HG02884 (cell line): ENCODE results near the gene DOC2A.
"Not testable (repeated sequence)": the region's sequence is repeated elsewhere in the genome, so short reads cannot be mapped to it uniquely, and the experiment has no call there.

Experiments used
- ATAC-seq: cut with Tn5 transposase; IDR thresholded peaks from one replicate; pipeline ENCODE4 v1.9.1; 2021; ENCODE audit warnings: mild to moderate bottlenecking, moderate library complexity; ENCODE audit not compliant: unreplicated experiment

DOC2A gene

GRCh38 chr16:29973384-29974246 lies 37.2 kb downstream of the DOC2A start, which contains the start of gene TAOK2:
TAOK2 (plus strand) TSS chr16:29973868; CDS start chr16:29977773, 3,905 bp downstream.
- ATAC-seq, result peak; percentile 79

- ATAC-seq, result no peak
Observed at GRCh38 chr16:29972992-29973383, 37.8 kb downstream of the DOC2A start.

- ATAC-seq, result no peak
Observed at GRCh38 chr16:29972500-29972899, 38.3 kb downstream of the DOC2A start.

- ATAC-seq, result no peak
Observed at GRCh38 chr16:29971304-29971703, 39.5 kb downstream of the DOC2A start.

GRCh38 chr16:29968205-29968604 lies 42.6 kb downstream of the DOC2A start:
- no peak for ATAC-seq

GRCh38 chr16:29963021-29963743 lies 47.6 kb downstream of the DOC2A start:
- ATAC-seq, result no peak

- ATAC-seq, result no peak
Observed at GRCh38 chr16:29962344-29962994, 48.4 kb downstream of the DOC2A start.

GRCh38 chr16:29961479-29962343 lies 49.1 kb downstream of the DOC2A start, which contains the start of gene TMEM219:
TMEM219 (plus strand) TSS chr16:29962079; CDS start chr16:29963144, 1,065 bp downstream.
- ATAC-seq, result peak; percentile 82

GRCh38 chr16:29961127-29961478 lies 49.7 kb downstream of the DOC2A start:
- ATAC-seq, result no peak

GRCh38 chr16:29959821-29960220 lies 51.0 kb downstream of the DOC2A start:
- not testable (repeated sequence) for ATAC-seq

GRCh38 chr16:29959293-29959692 lies 51.5 kb downstream of the DOC2A start:
- ATAC-seq, result no peak

GRCh38 chr16:29958756-29959155 lies 52.1 kb downstream of the DOC2A start:
- no peak for ATAC-seq
